22Rv1 (cell line): ENCODE data around the gene GNG3.

ENCODE experiments used
- CTCF ChIP-seq: fragments of 450-650 bp; IDR thresholded peaks from 2 replicates; pipeline ENCODE4 v1.5.1; 2017; ENCODE audit warnings: mild to moderate bottlenecking
- ZFX ChIP-seq: fragments of 450-650 bp; IDR thresholded peaks from 2 replicates; pipeline ENCODE4 v1.6.1; 2017; ENCODE audit warnings: antibody characterized with exemption, borderline replicate concordance

GRCh38 chr11:62677156-62677555 is 30.3 kb upstream of the GNG3 start:
- TF ChIP-seq CTCF (no peak), ZFX (no peak)
